Stimulated activated CD4-positive, alpha-beta T cell treated with anti-CD3 and anti-CD28 coated beads, Interleukin-15, amount 100 ng/mL, for 24 hours (primary cell): ENCODE results near the gene A2ML1.
"Not testable (repeated sequence)": the region's sequence is repeated elsewhere in the genome, so short reads cannot be mapped to it uniquely, and the experiment has no call there.

Source experiments
- DNase-seq: peaks from one replicate; pipeline ENCODE4 v3.0.0-alpha.2; 2020

A2ML1 gene

GRCh38 chr12:8860165-8860961 lies 37.9 kb downstream of the A2ML1 start:
- DNase-seq: peak; percentile 49

DNA sequence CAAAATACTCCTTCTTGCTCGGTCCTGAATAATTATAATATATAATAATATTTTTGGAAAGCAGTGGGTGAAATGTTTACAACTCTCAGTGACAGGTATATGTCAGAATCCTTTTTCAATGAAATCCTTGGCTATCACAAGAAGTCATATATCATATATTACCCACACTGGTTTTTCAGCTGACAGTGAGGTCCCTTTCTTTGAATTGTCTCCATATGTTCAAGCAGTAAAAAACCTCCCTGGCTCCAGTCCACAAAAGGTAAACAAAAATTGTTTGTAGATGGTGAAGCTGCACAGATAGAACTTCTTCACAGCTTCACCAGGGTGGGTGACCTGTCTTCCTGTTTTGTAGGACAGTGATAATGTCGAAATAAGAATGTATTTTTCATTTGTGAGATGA lies 44.0 kb downstream of the A2ML1 start:
- no peak for DNase-seq

DNA sequence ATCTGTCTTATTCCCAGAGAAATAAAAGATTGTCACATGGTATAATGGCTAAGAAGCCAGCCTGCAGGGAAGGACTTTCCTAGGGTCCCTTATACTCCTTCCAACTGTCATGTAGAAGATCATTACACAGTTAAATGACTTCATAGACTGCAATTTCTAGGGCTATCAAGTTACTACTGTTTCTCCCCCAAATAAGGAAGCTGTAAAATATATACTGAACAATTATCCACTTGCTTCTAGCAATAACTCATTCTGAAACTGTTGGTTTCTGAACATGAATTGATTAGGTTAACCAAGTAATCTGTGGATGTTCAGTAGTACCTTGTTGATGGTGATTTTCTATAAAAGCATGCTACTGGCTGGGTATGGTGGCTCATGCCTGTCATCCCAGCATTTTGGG lies 44.6 kb downstream of the A2ML1 start:
- DNase-seq: no peak

- no peak for DNase-seq
Observed at GRCh38 chr12:8867786-8868185, 45.4 kb downstream of the A2ML1 start.

DNA sequence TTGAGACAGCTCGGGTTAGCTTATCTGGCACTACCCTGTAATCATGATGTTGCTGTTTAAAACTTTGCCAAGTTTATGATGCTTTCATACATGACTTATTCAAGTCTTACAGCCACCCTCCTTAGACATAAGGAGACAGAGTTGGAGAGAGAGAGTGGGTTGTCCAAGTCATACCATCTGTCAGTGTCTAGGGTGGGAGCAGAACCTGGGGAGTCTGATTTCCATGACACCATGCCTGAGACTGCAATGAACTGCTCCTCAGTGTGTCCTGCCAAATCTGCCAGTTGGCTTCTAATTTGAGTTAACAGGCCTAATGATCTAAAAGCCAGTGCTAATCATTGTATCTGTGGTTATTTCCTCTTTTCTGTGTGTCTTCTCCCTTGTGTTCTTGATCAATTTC lies 48.2 kb downstream of the A2ML1 start:
- DNase-seq: no peak

GRCh38 chr12:8871068-8871467 lies 48.6 kb downstream of the A2ML1 start:
- no peak for DNase-seq

DNA sequence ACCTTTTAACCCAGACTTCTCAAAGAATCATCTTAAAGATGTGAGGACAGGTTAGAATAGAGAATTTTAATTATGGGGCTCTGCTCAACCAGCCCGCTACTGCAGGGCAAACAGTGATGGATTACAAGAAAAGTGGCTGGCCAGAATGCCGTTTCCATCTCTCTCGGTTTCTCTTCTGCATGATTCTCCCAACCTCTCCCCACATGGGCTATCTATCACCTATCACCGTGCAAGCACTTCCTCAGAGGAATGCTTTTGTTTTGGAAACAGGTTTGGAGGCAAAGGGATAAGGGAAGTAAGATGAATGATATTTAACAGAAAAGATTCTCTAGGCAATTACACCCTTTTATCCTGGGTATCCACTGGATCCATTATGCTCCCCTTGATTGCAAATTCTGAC lies 54.5 kb downstream of the A2ML1 start:
- DNase-seq: no peak

DNA sequence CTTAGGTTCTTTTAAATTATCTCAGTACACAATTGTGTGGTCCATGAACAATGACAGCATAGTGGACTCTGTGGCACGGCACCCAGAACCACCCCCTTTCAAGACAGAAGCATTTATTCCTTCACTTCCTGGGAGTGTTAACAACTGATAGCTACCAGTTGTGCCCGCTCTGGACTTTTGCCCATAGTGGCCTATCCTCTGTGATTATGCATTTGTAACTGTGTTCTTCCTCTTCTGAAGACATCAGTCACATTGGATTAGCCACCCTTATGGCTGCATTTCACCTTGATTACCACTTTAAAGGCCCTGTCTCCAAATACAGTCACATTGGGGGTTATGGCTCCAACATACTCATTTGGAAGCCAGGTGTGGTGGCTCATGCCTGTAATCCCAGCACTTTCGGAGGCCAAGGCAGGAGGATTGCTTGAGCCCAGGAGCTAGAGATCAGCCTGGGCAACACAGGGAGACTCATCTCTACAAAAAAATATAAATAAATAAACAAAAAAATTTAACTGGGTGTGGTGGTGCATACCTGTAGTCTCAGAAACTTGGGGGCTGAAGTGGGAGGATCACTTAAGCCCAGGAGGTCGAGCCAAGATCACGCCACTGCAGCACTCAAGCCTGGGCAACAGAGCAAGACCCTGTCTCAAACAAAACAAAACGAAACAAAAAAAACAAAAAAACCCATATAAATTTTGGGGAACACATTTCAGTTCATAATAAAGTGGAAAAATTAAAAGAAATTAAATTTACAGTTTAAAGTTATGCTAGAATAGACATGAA lies 64.3 kb downstream of the A2ML1 start:
- no peak for DNase-seq

GRCh38 chr12:8887285-8887715 lies 64.9 kb downstream of the A2ML1 start:
- DNase-seq: no peak

GRCh38 chr12:8890313-8891085 lies 68.1 kb downstream of the A2ML1 start:
- peak; percentile 58 for DNase-seq

DNA sequence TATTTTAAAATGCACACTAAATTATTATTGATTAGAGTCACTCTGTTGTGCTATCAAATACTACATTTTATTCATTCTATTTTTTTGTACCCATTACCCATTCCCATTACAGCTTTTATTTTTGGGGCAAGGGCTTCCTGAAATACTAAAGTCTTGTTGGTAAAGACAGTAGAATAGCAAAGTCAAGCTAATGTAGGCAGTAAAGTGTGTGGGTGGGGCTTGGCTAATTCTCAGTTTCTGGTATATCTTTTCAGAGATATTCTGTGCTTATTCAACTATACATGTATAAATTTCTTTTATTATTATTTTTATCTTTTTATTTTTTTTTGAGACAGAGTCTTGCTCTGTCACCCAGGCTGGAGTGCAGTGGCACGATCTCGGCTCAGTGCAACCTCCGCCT lies 69.6 kb downstream of the A2ML1 start:
- no peak for DNase-seq

DNA sequence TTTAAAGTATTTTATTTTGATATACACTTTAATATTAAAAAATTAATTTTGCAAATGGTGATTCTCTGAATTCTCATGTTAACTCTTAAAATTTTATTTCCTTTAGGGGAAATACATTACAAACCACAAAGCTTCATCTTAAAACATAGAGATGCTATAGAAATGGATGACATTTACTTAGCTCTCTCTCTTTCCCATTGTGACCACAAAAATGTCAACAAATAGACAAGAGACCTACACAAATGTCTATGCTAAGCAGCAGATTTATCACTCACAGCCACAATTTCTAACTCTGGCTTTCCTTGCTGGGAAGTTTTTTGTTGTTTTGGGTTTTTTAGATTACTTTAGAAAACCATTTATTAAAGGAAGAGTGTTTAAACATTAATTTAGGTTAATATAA lies 72.0 kb downstream of the A2ML1 start:
- no peak for DNase-seq

DNA sequence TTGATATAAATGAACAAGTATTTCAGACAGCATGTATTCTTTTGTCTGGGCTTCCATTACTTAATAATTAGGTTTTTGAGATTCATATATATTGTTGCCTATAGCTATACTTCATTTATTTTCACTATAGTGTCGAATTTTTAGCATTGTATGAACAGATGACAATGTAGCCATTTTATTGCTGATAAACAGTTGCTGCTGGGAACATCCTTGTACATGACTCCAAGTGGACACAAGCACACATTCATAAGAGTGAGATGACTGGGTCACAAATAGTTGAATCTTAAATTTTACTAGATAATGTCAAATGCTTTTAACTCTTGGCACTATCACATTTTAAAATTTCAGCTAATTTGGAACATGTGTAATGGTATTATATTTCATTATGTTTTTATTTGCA lies 72.6 kb downstream of the A2ML1 start:
- DNase-seq: no peak

DNA sequence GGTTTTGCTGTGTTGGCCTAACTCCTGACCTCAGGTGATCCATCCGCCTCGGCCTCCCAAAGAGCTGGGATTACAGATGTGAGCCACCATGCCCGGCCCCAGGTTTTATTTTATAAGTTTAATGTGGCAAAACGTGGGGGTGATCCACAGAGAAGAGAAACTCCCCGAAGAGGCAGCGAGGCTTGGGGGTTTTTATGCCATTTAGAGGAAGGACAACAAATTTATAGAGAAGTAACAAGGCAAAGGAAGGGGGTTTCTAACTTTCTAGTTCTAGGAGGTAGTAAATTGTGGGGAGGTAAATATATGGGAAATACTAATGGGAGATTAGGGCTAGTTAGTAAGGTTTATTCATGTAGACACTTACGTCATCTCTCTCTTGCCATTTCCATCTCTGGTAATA lies 74.7 kb downstream of the A2ML1 start:
- no peak for DNase-seq

DNA sequence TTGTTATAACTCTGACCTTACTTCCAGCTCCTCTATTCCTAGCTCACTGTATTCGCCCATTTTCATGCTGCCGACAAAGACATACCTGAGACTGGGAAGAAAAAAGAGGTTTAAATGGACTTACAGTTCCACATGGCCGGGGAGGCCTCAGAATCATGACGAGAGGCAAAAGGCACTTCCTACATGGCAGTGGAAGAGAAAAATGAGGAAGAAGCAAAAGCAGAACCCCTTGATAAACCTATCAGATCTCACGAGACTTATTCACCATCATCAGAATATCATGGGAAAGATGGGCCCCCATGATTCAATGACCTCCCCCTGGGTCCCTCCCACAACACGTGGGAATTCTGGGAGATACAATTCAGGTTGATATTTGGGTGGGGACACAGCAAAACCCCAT lies 77.4 kb downstream of the A2ML1 start:
- no peak for DNase-seq

- DNase-seq: not testable (repeated sequence)
Observed at GRCh38 chr12:8902703-8903102, 80.3 kb downstream of the A2ML1 start.

- no peak for DNase-seq
Observed at GRCh38 chr12:8903646-8904045, 81.2 kb downstream of the A2ML1 start.

GRCh38 chr12:8904665-8905064 lies 82.2 kb downstream of the A2ML1 start:
- DNase-seq: no peak

DNA sequence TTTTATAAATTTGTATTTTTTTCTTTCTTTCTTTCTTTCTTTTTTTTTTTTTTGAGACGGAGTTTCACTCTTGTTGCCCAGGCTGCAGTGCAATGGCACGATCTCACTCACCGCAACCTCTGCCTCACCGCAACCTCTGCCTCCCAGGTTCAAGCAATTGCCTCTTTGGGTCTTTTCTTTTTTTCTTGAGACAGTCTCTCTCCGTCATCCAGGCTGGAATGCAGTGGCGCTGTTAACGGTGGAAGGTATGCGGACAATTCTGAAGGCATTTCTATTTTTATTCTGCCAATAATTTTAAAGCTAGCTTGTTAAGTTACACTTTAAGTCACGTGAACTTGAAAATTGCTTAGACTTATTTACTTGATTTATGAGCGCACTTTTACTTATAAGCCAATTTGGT lies 83.1 kb downstream of the A2ML1 start:
- no peak for DNase-seq

GRCh38 chr12:8906266-8907180 lies 84.1 kb downstream of the A2ML1 start:
- no peak for DNase-seq

- no peak for DNase-seq
Observed at GRCh38 chr12:8907513-8907912, 85.1 kb downstream of the A2ML1 start.

DNA sequence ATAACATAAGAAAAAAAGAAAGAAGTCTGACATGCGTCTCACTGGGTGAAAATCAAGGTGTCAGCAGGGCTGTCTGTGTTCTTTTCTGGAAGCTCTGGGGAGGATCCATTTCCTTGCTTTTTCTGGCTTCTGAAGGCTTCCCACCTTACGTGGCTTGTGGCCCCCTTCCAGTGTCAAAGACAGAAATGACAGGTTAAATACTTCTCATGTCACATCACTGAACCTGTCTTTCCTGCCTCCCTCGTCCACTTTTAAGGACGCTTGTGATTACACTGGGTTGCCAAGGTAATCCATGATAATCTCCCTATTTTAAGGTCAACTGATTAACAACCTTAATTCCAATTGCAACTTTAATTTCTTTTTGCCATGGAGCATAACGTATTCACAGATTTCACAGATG lies 87.3 kb downstream of the A2ML1 start:
- no peak for DNase-seq
